ENCODE data around the gene TNFRSF9. TPM values are rescaled to one million over a fixed set of nuclear protein-coding genes. Genes with fewer than 3 reads are reported as not detected.

Gene TNFRSF9
- total and polyA plus RNA-seq, 2 experiments from 2014 or later: not detected

DNA sequence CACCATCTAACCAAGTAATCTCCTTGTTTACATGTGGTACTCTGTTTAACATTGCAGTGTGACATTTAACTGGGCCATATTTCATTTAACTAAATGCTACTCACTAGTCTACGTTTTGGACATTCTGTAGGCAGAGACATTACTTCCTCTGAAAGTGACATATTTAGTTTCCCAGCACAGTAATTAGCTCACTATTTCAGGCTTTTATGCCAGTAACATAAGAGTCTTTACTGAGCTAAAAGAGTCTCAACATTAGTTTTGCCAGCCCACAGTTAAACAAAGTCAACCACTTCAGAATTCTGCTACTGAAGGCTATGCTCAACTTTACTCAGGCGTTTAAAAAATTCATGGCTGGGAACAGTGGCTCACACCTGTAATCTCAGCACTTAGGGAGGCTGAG, 2.6 kb upstream of the TNFRSF9 start:
- H3K4me1 Mint-ChIP-seq: peaks cover 10% of the 10 kb centered on the region
- Histone ChIP-seq H3K27me3 (ENCODE audit: insufficient read depth) (peaks cover 47% of the 10 kb centered on the region), H4K20me1 (replicated peaks; ENCODE audit: insufficient read depth) (no peaks in the 10 kb centered on the region), H2AFZ (0 out of 2 replicates have a peak overlapping the region, but pooled peaks have one; percentile 96), H3K4me1 (ENCODE audit: insufficient read depth) (peaks cover 3% of the 10 kb centered on the region; the same call in 1 of the 2 replicates), H3F3A (replicated peaks; ENCODE audit: low read depth) (peaks cover 7% of the 10 kb centered on the region; the same call in 1 of the 2 replicates), H3K4me2 (no peak overlapping the region), H3K4me3 (no peak overlapping the region), H3K36me3 (ENCODE audit: insufficient read depth) (no peaks in the 10 kb centered on the region), H3K27ac (ENCODE audit: low read depth) (no peak overlapping the region), H3K79me2 (replicated peaks; ENCODE audit: insufficient read depth) (no peaks in the 10 kb centered on the region), H3K9me2 (ENCODE audit: insufficient read depth) (no peaks in the 10 kb centered on the region; the same call in 1 of the 2 replicates)
- no peak for DNase-seq (ENCODE audit: low spot score)
- no peak for TF ChIP-seq JUNB (IDR thresholded peaks at IDR 0.05; ENCODE audit: unreplicated experiment)
- no peak for TF ChIP-seq CREB1 (CRISPR knock-in tag; IDR thresholded peaks at IDR 0.05; ENCODE audit: low read depth)
- TF ChIP-seq POLR2AphosphoS5 (IDR thresholded peaks at IDR 0.05; ENCODE audit: low read depth): no peak
- no peak for TF ChIP-seq STAT1 (IDR thresholded peaks at IDR 0.05; ENCODE audit: unreplicated experiment)
- TF ChIP-seq, protein P1, sequence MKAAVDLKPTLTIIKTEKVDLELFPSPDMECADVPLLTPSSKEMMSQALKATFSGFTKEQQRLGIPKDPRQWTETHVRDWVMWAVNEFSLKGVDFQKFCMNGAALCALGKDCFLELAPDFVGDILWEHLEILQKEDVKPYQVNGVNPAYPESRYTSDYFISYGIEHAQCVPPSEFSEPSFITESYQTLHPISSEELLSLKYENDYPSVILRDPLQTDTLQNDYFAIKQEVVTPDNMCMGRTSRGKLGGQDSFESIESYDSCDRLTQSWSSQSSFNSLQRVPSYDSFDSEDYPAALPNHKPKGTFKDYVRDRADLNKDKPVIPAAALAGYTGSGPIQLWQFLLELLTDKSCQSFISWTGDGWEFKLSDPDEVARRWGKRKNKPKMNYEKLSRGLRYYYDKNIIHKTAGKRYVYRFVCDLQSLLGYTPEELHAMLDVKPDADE (IDR thresholded peaks at IDR 0.05): no peak
- TF ChIP-seq EZH2phosphoT487 (IDR thresholded peaks at IDR 0.05; ENCODE audit: unreplicated experiment): no peak
- TF ChIP-seq, protein P2, sequence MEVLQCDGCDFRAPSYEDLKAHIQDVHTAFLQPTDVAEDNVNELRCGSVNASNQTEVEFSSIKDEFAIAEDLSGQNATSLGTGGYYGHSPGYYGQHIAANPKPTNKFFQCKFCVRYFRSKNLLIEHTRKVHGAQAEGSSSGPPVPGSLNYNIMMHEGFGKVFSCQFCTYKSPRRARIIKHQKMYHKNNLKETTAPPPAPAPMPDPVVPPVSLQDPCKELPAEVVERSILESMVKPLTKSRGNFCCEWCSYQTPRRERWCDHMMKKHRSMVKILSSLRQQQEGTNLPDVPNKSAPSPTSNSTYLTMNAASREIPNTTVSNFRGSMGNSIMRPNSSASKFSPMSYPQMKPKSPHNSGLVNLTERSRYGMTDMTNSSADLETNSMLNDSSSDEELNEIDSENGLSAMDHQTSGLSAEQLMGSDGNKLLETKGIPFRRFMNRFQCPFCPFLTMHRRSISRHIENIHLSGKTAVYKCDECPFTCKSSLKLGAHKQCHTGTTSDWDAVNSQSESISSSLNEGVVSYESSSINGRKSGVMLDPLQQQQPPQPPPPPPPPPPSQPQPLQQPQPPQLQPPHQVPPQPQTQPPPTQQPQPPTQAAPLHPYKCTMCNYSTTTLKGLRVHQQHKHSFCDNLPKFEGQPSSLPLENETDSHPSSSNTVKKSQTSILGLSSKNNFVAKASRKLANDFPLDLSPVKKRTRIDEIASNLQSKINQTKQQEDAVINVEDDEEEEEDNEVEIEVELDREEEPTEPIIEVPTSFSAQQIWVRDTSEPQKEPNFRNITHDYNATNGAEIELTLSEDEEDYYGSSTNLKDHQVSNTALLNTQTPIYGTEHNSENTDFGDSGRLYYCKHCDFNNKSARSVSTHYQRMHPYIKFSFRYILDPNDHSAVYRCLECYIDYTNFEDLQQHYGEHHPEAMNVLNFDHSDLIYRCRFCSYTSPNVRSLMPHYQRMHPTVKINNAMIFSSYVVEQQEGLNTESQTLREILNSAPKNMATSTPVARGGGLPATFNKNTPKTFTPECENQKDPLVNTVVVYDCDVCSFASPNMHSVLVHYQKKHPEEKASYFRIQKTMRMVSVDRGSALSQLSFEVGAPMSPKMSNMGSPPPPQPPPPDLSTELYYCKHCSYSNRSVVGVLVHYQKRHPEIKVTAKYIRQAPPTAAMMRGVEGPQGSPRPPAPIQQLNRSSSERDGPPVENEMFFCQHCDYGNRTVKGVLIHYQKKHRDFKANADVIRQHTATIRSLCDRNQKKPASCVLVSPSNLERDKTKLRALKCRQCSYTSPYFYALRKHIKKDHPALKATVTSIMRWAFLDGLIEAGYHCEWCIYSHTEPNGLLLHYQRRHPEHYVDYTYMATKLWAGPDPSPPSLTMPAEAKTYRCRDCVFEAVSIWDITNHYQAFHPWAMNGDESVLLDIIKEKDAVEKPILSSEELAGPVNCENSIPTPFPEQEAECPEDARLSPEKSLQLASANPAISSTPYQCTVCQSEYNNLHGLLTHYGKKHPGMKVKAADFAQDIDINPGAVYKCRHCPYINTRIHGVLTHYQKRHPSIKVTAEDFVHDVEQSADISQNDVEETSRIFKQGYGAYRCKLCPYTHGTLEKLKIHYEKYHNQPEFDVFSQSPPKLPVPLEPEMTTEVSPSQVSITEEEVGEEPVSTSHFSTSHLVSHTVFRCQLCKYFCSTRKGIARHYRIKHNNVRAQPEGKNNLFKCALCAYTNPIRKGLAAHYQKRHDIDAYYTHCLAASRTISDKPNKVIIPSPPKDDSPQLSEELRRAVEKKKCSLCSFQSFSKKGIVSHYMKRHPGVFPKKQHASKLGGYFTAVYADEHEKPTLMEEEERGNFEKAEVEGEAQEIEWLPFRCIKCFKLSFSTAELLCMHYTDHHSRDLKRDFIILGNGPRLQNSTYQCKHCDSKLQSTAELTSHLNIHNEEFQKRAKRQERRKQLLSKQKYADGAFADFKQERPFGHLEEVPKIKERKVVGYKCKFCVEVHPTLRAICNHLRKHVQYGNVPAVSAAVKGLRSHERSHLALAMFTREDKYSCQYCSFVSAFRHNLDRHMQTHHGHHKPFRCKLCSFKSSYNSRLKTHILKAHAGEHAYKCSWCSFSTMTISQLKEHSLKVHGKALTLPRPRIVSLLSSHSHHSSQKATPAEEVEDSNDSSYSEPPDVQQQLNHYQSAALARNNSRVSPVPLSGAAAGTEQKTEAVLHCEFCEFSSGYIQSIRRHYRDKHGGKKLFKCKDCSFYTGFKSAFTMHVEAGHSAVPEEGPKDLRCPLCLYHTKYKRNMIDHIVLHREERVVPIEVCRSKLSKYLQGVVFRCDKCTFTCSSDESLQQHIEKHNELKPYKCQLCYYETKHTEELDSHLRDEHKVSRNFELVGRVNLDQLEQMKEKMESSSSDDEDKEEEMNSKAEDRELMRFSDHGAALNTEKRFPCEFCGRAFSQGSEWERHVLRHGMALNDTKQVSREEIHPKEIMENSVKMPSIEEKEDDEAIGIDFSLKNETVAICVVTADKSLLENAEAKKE (CRISPR knock-in tag; IDR thresholded peaks at IDR 0.05): no peak
- TF ChIP-seq ZNF331 (CRISPR knock-in tag; IDR thresholded peaks at IDR 0.05; ENCODE audit: low read depth): no peak
- TF ChIP-seq, protein P3, sequence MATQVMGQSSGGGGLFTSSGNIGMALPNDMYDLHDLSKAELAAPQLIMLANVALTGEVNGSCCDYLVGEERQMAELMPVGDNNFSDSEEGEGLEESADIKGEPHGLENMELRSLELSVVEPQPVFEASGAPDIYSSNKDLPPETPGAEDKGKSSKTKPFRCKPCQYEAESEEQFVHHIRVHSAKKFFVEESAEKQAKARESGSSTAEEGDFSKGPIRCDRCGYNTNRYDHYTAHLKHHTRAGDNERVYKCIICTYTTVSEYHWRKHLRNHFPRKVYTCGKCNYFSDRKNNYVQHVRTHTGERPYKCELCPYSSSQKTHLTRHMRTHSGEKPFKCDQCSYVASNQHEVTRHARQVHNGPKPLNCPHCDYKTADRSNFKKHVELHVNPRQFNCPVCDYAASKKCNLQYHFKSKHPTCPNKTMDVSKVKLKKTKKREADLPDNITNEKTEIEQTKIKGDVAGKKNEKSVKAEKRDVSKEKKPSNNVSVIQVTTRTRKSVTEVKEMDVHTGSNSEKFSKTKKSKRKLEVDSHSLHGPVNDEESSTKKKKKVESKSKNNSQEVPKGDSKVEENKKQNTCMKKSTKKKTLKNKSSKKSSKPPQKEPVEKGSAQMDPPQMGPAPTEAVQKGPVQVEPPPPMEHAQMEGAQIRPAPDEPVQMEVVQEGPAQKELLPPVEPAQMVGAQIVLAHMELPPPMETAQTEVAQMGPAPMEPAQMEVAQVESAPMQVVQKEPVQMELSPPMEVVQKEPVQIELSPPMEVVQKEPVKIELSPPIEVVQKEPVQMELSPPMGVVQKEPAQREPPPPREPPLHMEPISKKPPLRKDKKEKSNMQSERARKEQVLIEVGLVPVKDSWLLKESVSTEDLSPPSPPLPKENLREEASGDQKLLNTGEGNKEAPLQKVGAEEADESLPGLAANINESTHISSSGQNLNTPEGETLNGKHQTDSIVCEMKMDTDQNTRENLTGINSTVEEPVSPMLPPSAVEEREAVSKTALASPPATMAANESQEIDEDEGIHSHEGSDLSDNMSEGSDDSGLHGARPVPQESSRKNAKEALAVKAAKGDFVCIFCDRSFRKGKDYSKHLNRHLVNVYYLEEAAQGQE (IDR thresholded peaks at IDR 0.05; ENCODE audit: unreplicated experiment): no peak
- TF ChIP-seq NANOG (IDR thresholded peaks at IDR 0.05; ENCODE audit: borderline replicate concordance): no peak
- no peak for TF ChIP-seq EZH2 (IDR thresholded peaks at IDR 0.05; ENCODE audit: low read depth, unreplicated experiment)
- TF ChIP-seq, protein P4, sequence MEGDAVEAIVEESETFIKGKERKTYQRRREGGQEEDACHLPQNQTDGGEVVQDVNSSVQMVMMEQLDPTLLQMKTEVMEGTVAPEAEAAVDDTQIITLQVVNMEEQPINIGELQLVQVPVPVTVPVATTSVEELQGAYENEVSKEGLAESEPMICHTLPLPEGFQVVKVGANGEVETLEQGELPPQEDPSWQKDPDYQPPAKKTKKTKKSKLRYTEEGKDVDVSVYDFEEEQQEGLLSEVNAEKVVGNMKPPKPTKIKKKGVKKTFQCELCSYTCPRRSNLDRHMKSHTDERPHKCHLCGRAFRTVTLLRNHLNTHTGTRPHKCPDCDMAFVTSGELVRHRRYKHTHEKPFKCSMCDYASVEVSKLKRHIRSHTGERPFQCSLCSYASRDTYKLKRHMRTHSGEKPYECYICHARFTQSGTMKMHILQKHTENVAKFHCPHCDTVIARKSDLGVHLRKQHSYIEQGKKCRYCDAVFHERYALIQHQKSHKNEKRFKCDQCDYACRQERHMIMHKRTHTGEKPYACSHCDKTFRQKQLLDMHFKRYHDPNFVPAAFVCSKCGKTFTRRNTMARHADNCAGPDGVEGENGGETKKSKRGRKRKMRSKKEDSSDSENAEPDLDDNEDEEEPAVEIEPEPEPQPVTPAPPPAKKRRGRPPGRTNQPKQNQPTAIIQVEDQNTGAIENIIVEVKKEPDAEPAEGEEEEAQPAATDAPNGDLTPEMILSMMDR (conservative IDR thresholded peaks at IDR 0.05; ENCODE audit: low read depth in 2 of 2): no peak
- TF ChIP-seq ZNF114 (CRISPR knock-in tag; IDR thresholded peaks at IDR 0.05): no peak
- peaks cover 5% of the 10 kb centered on the region; the same call in 1 of the 3 replicates for H3K9me3 Mint-ChIP-seq
- no peaks in the 10 kb centered on the region; the same call in 2 of the 3 replicates for H3K36me3 Mint-ChIP-seq (ENCODE audit: low read depth)
- no peak for ATAC-seq
- no peak overlapping the region for H3K4me3 Mint-ChIP-seq
- peaks cover 29% of the 10 kb centered on the region for H3K27me3 Mint-ChIP-seq (ENCODE audit: insufficient read depth, low read depth, poor library complexity)
- H3K27ac Mint-ChIP-seq: no peak overlapping the region

Measured in GM23338 (cell line).